WTC11 (cell line): ENCODE results near the gene RDH11. TPM values are rescaled to one million over a fixed set of nuclear protein-coding genes. Genes with fewer than 3 reads are reported as not detected.
A peak's percentile ranks its signal among the peaks of the same experiment; 100 is the strongest.

ENCODE experiments used
- ATAC-seq: fragments of 200-7000 bp; cut with Tn5 transposase; 2 replicates; pipeline ENCODE4 v1.10.0; 2021; ENCODE audit warnings: mild to moderate bottlenecking, moderate library complexity
- CTCF ChIA-PET: fragments of 300-600 bp; sonication (Branson Sonifier 250); formaldehyde crosslinking; loops from one replicate; lab custom pipeline; 2021; ENCODE audit warnings: antibody characterized with exemption; lab: Charles Lee
- POLR2A ChIA-PET: fragments of 350-600 bp; sonication (Branson Sonifier 250); formaldehyde crosslinking; loops from one replicate; lab custom pipeline; 2021; ENCODE audit warnings: antibody characterized with exemption; lab: Charles Lee
- DNase-seq: peaks from one replicate; pipeline ENCODE4 v3.0.0; 2021; ENCODE audit warnings: low spot score
- H3K27ac Mint-ChIP-seq: 2 replicates; pipeline ENCODE4 v1.8.0; 2021; ENCODE audit warnings: mixed read lengths
- H3K27me3 Mint-ChIP-seq: 2 replicates; pipeline ENCODE4 v1.8.0; 2021; ENCODE audit warnings: low read depth, mild to moderate bottlenecking, moderate library complexity, mixed read lengths
- H3K36me3 Mint-ChIP-seq: 2 replicates; pipeline ENCODE4 v1.8.0; 2021; ENCODE audit warnings: mixed read lengths
- H3K4me1 Mint-ChIP-seq: 2 replicates; pipeline ENCODE4 v1.8.0; 2022; ENCODE audit warnings: mixed read lengths
- H3K4me3 Mint-ChIP-seq: 2 replicates; pipeline ENCODE4 v1.8.0; 2021; ENCODE audit warnings: mild to moderate bottlenecking, moderate library complexity, mixed read lengths
- H3K9me3 Mint-ChIP-seq: 2 replicates; pipeline ENCODE4 v1.8.0; 2021; ENCODE audit warnings: mixed read lengths
- E2F5 ChIP-seq: sonication (generic); formaldehyde crosslinking; IDR thresholded peaks from 2 replicates; pipeline ENCODE4 v1.8.1; 2022; ENCODE audit warnings: mild to moderate bottlenecking, moderate library complexity, missing genetic modification reagents
- EMX1 ChIP-seq: fragments of 250-450 bp; sonication (Bioruptor Pico); IDR thresholded peaks from 2 replicates; pipeline ENCODE4 v1.8.0; 2021; ENCODE audit warnings: mild to moderate bottlenecking
- ERG ChIP-seq: fragments of 250-450 bp; sonication (Bioruptor Pico); IDR thresholded peaks from 2 replicates; pipeline ENCODE4 v1.8.0; 2021; ENCODE audit warnings: mild to moderate bottlenecking
- ETV6 ChIP-seq: sonication (generic); formaldehyde crosslinking; IDR thresholded peaks from 2 replicates; pipeline ENCODE4 v1.8.1; 2022; ENCODE audit warnings: mild to moderate bottlenecking, missing genetic modification reagents
- FOXP4 ChIP-seq: sonication (generic); formaldehyde crosslinking; IDR thresholded peaks from 2 replicates; pipeline ENCODE4 v1.8.0; 2022; ENCODE audit warnings: mild to moderate bottlenecking, missing genetic modification reagents
- MXD4 ChIP-seq: fragments of 250-450 bp; sonication (Bioruptor Pico); IDR thresholded peaks from 2 replicates; pipeline ENCODE4 v1.8.0; 2021; ENCODE audit warnings: mild to moderate bottlenecking, moderate library complexity, borderline replicate concordance
- NFATC4 ChIP-seq: fragments of 250-450 bp; sonication (Bioruptor Pico); IDR thresholded peaks from 2 replicates; pipeline ENCODE4 v1.9.0; 2021; ENCODE audit warnings: mild to moderate bottlenecking
- PRRX2 ChIP-seq: fragments of 250-450 bp; sonication (Bioruptor Pico); IDR thresholded peaks from 2 replicates; pipeline ENCODE4 v1.8.0; 2021; ENCODE audit warnings: mild to moderate bottlenecking
- SMAD3 ChIP-seq: sonication (generic); formaldehyde crosslinking; IDR thresholded peaks from 2 replicates; pipeline ENCODE4 v1.8.0; 2022; ENCODE audit warnings: missing genetic modification reagents, mild to moderate bottlenecking, borderline replicate concordance
- SP1 ChIP-seq: sonication (generic); formaldehyde crosslinking; conservative IDR thresholded peaks from 2 replicates; pipeline ENCODE4 v1.8.1; 2022; ENCODE audit warnings: missing genetic modification reagents
- ZMAT4 ChIP-seq: fragments of 250-450 bp; sonication (Bioruptor Pico); IDR thresholded peaks from 2 replicates; pipeline ENCODE4 v1.9.0; 2021; ENCODE audit warnings: mild to moderate bottlenecking
- ZNF121 ChIP-seq: sonication (generic); formaldehyde crosslinking; IDR thresholded peaks from 2 replicates; pipeline ENCODE4 v1.8.0; 2023; ENCODE audit warnings: missing genetic modification reagents
- ZNF219 ChIP-seq: sonication (generic); formaldehyde crosslinking; IDR thresholded peaks from 2 replicates; pipeline ENCODE4 v1.8.0; 2023; ENCODE audit warnings: missing genetic modification reagents, mild to moderate bottlenecking, borderline replicate concordance
- ZNF232 ChIP-seq: sonication (generic); formaldehyde crosslinking; IDR thresholded peaks from 2 replicates; pipeline ENCODE4 v1.8.0; 2022; ENCODE audit warnings: mild to moderate bottlenecking, missing genetic modification reagents
- ZNF416 ChIP-seq: fragments of 250-450 bp; sonication (Bioruptor Pico); IDR thresholded peaks from 2 replicates; pipeline ENCODE4 v1.9.0; 2021; ENCODE audit warnings: mild to moderate bottlenecking, inconsistent platforms
- ZNF423 ChIP-seq: fragments of 250-450 bp; sonication (Bioruptor Pico); IDR thresholded peaks from 2 replicates; pipeline ENCODE4 v2.1.2; 2022; ENCODE audit warnings: mild to moderate bottlenecking, moderate library complexity
- total RNA-seq: library from RNA; stranded (reverse); gene quantifications from 3 replicates; pipeline ENCODE4 v1.2.3, GENCODE V29; 2021
- TF ChIP-seq, protein P1 (sequence below): fragments of 250-450 bp; sonication (Bioruptor Pico); IDR thresholded peaks from 2 replicates; pipeline ENCODE4 v1.9.0; 2021; ENCODE audit warnings: moderate library complexity, mild to moderate bottlenecking, inconsistent platforms, borderline replicate concordance
- TF ChIP-seq, protein P2 (sequence below): fragments of 250-450 bp; sonication (Bioruptor Pico); IDR thresholded peaks from 2 replicates; pipeline ENCODE4 v1.9.0; 2021; ENCODE audit warnings: mild to moderate bottlenecking
- TF ChIP-seq, protein P3 (sequence below): sonication (generic); formaldehyde crosslinking; IDR thresholded peaks from 2 replicates; pipeline ENCODE4 v1.8.0; 2022; ENCODE audit warnings: mild to moderate bottlenecking, missing genetic modification reagents

RDH11 gene
- total RNA-seq, 1 experiment from 2014 or later = 103 TPM

DNA sequence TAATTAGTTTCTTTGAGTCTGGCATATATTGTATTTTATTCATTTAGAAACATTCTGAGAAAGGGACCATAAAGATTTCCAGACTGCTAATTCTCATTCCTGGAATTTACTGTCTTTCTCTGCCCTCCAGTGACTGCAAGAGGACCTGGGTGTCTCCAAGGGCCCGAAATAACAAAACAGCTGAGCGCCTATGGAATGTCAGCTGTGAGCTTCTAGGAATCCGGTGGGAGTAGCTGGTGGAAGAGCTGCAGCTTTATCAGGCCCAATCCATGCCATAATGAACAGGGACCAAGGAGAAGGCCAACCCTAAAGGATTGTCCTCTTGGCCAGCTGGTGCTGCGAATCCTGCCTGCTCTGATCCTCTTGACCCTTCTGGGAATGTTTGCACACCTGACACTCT is 38.1 kb upstream of the RDH11 start:
- ATAC-seq (no peak), DNase-seq (no peak)
- ChIA-PET CTCF (interaction anchor here (1.0 to 2.0 kb wide), 2 partner anchors 12 to 29 kb away, joined by 3 to 8 read pairs; no protein-coding TSS in a partner anchor), POLR2A (no interaction called here)
- TF ChIP-seq SP1 (CRISPR knock-in tag) = no peak
- TF ChIP-seq ZNF423 (CRISPR knock-in tag) = no peak
- no peak for TF ChIP-seq E2F5
- TF ChIP-seq, protein P1, sequence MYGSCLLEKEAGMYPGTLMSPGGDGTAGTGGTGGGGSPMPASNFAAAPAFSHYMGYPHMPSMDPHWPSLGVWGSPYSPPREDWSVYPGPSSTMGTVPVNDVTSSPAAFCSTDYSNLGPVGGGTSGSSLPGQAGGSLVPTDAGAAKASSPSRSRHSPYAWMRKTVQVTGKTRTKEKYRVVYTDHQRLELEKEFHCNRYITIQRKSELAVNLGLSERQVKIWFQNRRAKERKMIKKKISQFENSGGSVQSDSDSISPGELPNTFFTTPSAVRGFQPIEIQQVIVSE (CRISPR knock-in tag) = no peak
- TF ChIP-seq FOXP4 (CRISPR knock-in tag) = no peak
- TF ChIP-seq, protein P2, sequence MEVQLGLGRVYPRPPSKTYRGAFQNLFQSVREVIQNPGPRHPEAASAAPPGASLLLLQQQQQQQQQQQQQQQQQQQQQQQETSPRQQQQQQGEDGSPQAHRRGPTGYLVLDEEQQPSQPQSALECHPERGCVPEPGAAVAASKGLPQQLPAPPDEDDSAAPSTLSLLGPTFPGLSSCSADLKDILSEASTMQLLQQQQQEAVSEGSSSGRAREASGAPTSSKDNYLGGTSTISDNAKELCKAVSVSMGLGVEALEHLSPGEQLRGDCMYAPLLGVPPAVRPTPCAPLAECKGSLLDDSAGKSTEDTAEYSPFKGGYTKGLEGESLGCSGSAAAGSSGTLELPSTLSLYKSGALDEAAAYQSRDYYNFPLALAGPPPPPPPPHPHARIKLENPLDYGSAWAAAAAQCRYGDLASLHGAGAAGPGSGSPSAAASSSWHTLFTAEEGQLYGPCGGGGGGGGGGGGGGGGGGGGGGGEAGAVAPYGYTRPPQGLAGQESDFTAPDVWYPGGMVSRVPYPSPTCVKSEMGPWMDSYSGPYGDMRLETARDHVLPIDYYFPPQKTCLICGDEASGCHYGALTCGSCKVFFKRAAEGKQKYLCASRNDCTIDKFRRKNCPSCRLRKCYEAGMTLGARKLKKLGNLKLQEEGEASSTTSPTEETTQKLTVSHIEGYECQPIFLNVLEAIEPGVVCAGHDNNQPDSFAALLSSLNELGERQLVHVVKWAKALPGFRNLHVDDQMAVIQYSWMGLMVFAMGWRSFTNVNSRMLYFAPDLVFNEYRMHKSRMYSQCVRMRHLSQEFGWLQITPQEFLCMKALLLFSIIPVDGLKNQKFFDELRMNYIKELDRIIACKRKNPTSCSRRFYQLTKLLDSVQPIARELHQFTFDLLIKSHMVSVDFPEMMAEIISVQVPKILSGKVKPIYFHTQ = no peak
- TF ChIP-seq, protein P3, sequence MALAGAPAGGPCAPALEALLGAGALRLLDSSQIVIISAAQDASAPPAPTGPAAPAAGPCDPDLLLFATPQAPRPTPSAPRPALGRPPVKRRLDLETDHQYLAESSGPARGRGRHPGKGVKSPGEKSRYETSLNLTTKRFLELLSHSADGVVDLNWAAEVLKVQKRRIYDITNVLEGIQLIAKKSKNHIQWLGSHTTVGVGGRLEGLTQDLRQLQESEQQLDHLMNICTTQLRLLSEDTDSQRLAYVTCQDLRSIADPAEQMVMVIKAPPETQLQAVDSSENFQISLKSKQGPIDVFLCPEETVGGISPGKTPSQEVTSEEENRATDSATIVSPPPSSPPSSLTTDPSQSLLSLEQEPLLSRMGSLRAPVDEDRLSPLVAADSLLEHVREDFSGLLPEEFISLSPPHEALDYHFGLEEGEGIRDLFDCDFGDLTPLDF (CRISPR knock-in tag) = no peak
- no peak for TF ChIP-seq ZNF219
- TF ChIP-seq SMAD3 (CRISPR knock-in tag) = no peak
- TF ChIP-seq ZNF121 (CRISPR knock-in tag) = no peak
- TF ChIP-seq NFATC4 (CRISPR knock-in tag) = no peak
- no peak for TF ChIP-seq PRRX2 (CRISPR knock-in tag)
- Mint-ChIP-seq H3K9me3 (no peaks in the 10 kb centered on the region), H3K4me3 (no peak overlapping the region), H3K36me3 (no peaks in the 10 kb centered on the region), H3K4me1 (peaks cover 23% of the 10 kb centered on the region), H3K27ac (no peak overlapping the region), H3K27me3 (no peaks in the 10 kb centered on the region)

GRCh38 chr14:67729072-67729885 is 33.7 kb upstream of the RDH11 start:
- CTCF ChIA-PET = interaction anchor here (0.7 to 3.9 kb wide), 9 partner anchors 16 to 1090 kb away, joined by 3 to 18 read pairs (median 3); partner anchors contain the start of genes PIGH and RDH11
- no peak for TF ChIP-seq EMX1
- no peak for TF ChIP-seq ZNF232 (CRISPR knock-in tag)
- no peak for TF ChIP-seq ERG
- TF ChIP-seq ZNF121 (CRISPR knock-in tag) = no peak
- no peak for TF ChIP-seq MXD4 (CRISPR knock-in tag)
- TF ChIP-seq E2F5 = 0 out of 2 replicates have a peak, but pooled peaks have one; percentile 30
- TF ChIP-seq ZNF416 (CRISPR knock-in tag) = no peak
- no peak for TF ChIP-seq ZMAT4 (CRISPR knock-in tag)
- TF ChIP-seq ETV6 (CRISPR knock-in tag) = no peak

More at GRCh38 chr14:67729072-67729885, 33.7 kb upstream of the RDH11 start:
- H3K4me3 Mint-ChIP-seq = peak overlapping the region; percentile 43
- ATAC-seq = peak; percentile 99
- POLR2A ChIA-PET = interaction anchor here (0.8 to 3.2 kb wide), 4 partner anchors 23 to 179 kb away, joined by 3 to 21 read pairs (median 4); partner anchors contain the start of gene RDH11
- peaks cover 21% of the 10 kb centered on the region for H3K4me1 Mint-ChIP-seq
- no peaks in the 10 kb centered on the region for H3K9me3 Mint-ChIP-seq
- H3K27me3 Mint-ChIP-seq = no peaks in the 10 kb centered on the region; the same call in 1 of the 2 replicates
- peak overlapping the region; percentile 57 for H3K27ac Mint-ChIP-seq
- H3K36me3 Mint-ChIP-seq = no peaks in the 10 kb centered on the region
- peak; percentile 79 for DNase-seq
